ENCODE results near the gene HSPA6.
"Not testable (repeated sequence)": the region's sequence is repeated elsewhere in the genome, so short reads cannot be mapped to it uniquely, and the experiment has no call there.

DNA sequence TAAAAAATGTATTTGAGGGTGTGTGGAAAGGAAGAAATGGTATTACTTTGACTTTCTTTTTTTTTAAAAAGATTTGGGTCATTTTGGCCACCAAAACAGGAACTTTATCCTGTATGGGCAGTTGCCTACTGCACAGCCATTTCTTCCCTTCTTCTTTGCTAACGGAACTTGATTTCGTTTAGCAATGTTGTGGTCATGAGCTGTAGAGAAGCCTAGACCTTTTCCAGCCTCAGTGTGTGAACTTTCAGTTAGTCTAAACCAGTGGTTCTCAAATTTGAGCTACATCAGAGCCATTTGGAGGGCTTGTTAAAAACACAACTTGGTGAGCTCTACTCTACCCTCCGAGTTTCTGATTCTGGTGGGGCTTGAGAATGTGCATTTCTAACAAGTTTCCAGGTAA is 38.1 kb downstream of the HSPA6 start:
- TF ChIP-seq, protein P1, sequence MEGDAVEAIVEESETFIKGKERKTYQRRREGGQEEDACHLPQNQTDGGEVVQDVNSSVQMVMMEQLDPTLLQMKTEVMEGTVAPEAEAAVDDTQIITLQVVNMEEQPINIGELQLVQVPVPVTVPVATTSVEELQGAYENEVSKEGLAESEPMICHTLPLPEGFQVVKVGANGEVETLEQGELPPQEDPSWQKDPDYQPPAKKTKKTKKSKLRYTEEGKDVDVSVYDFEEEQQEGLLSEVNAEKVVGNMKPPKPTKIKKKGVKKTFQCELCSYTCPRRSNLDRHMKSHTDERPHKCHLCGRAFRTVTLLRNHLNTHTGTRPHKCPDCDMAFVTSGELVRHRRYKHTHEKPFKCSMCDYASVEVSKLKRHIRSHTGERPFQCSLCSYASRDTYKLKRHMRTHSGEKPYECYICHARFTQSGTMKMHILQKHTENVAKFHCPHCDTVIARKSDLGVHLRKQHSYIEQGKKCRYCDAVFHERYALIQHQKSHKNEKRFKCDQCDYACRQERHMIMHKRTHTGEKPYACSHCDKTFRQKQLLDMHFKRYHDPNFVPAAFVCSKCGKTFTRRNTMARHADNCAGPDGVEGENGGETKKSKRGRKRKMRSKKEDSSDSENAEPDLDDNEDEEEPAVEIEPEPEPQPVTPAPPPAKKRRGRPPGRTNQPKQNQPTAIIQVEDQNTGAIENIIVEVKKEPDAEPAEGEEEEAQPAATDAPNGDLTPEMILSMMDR (IDR thresholded peaks at IDR 0.05) = not testable (repeated sequence)
- TF ChIP-seq POLR2A (IDR thresholded peaks at IDR 0.05) = not testable (repeated sequence)

All from adrenal gland (tissue), 5 donors.